IMR-90 (cell line): ENCODE measurements around the gene KCNK5. TPM values are rescaled to one million over a fixed set of nuclear protein-coding genes. Genes with fewer than 3 reads are reported as not detected.

Source experiments
- ATAC-seq: fragments of 200-7000 bp; cut with Tn5 transposase; 2 replicates; pipeline ENCODE4 v1.9.1; 2020; ENCODE audit warnings: low read depth, mild to moderate bottlenecking, moderate library complexity
- BruUV-seq: library from RNA; stranded (reverse); fragments of 400-500 nt; replicated peaks from 2 replicates; lab custom pipeline; 2021; lab: Mats Ljungman, UMichigan
- CTCF ChIA-PET: fragments of 300-600 bp; formaldehyde crosslinking; extraction: SDS; loops from one replicate; lab custom pipeline; 2021; ENCODE audit warnings: antibody characterized with exemption; lab: Yijun Ruan, JAX
- POLR2A ChIA-PET: fragments of 300-600 bp; sonication (Branson Sonifier 250); formaldehyde crosslinking; loops from one replicate; lab custom pipeline; 2022; ENCODE audit warnings: antibody characterized with exemption; ENCODE audit not compliant: unreplicated experiment; lab: Charles Lee
- DNase-seq: peaks from one replicate; pipeline ENCODE4 v3.0.0; 2013
- H2AFZ ChIP-seq: replicated peaks from 2 replicates; pipeline ENCODE3; 2013; ENCODE audit warnings: low read length, mild to moderate bottlenecking; ENCODE audit not compliant: poor library complexity
- H2AK5ac ChIP-seq: 2 replicates; pipeline ENCODE4 v1.6.1; 2013; ENCODE audit warnings: low read depth, low read length, inconsistent platforms
- H2AK9ac ChIP-seq: replicated peaks from 2 replicates; pipeline ENCODE3; 2013; ENCODE audit warnings: mild to moderate bottlenecking, low read depth, low read length, moderate library complexity; ENCODE audit not compliant: poor library complexity
- H2BK120ac ChIP-seq: 2 replicates; pipeline ENCODE4 v1.6.1; 2013; ENCODE audit warnings: low read depth, low read length, inconsistent platforms
- H2BK15ac ChIP-seq: 3 replicates; pipeline ENCODE4 v1.6.1; 2013; ENCODE audit warnings: low read depth, low read length, inconsistent platforms
- H2BK20ac ChIP-seq: 2 replicates; pipeline ENCODE4 v1.6.1; 2013; ENCODE audit warnings: low read depth, mild to moderate bottlenecking, inconsistent platforms, low read length, moderate library complexity
- H2BK5ac ChIP-seq: 2 replicates; pipeline ENCODE4 v1.6.1; 2013; ENCODE audit warnings: mild to moderate bottlenecking, low read depth, low read length, inconsistent platforms; ENCODE audit not compliant: poor library complexity, severe bottlenecking
- H3K14ac ChIP-seq: replicated peaks from 2 replicates; pipeline ENCODE4 v1.6.1; 2013; ENCODE audit warnings: low read depth, low read length, inconsistent platforms
- H3K18ac ChIP-seq: 2 replicates; pipeline ENCODE4 v1.6.1; 2013; ENCODE audit warnings: low read depth, low read length, control low read depth
- H3K23ac ChIP-seq: 2 replicates; pipeline ENCODE4 v1.6.1; 2013; ENCODE audit warnings: low read depth, low read length, inconsistent platforms
- H3K27ac ChIP-seq: 2 replicates; pipeline ENCODE4 v1.5.1; 2013; ENCODE audit warnings: mild to moderate bottlenecking, control low read depth, low read length; ENCODE audit not compliant: insufficient read depth
- H3K27me3 ChIP-seq: 2 replicates; pipeline ENCODE4 v1.6.1; 2013; ENCODE audit warnings: low read length; ENCODE audit not compliant: control insufficient read depth, insufficient read depth
- H3K36me3 ChIP-seq: 2 replicates; pipeline ENCODE4 v1.6.1; 2013; ENCODE audit warnings: low read length, mixed read lengths; ENCODE audit not compliant: control insufficient read depth, insufficient read depth
- H3K4ac ChIP-seq: 2 replicates; pipeline ENCODE4 v1.6.1; 2013; ENCODE audit warnings: low read depth, low read length, inconsistent platforms
- H3K4me1 ChIP-seq: 2 replicates; pipeline ENCODE4 v1.6.1; 2013; ENCODE audit warnings: low read length, mixed read lengths; ENCODE audit not compliant: control insufficient read depth, insufficient read depth
- H3K4me2 ChIP-seq: 2 replicates; pipeline ENCODE4 v1.6.1; 2013; ENCODE audit warnings: low read depth, mild to moderate bottlenecking, control low read depth, low read length, moderate library complexity
- H3K4me3 ChIP-seq: 2 replicates; pipeline ENCODE4 v1.5.1; 2013; ENCODE audit warnings: low read depth, mild to moderate bottlenecking, control low read depth, low read length, moderate library complexity; ENCODE audit not compliant: insufficient read depth
- H3K56ac ChIP-seq: 2 replicates; pipeline ENCODE4 v1.6.1; 2013; ENCODE audit warnings: low read length, inconsistent platforms; ENCODE audit not compliant: insufficient read depth; ENCODE audit errors: extremely low read depth
- H3K79me1 ChIP-seq, 2 experiments: 2 replicates each; pipeline ENCODE4 v1.6.1; 2013; ENCODE audit warnings: low read length in 2 of 2, inconsistent platforms in 1 of 2, low read depth in 1 of 2
- H3K9ac ChIP-seq: 2 replicates; pipeline ENCODE4 v1.6.1; 2013; ENCODE audit warnings: low read depth, low read length, control low read depth
- H3K9me1 ChIP-seq: 2 replicates; pipeline ENCODE4 v1.6.1; 2013; ENCODE audit warnings: low read length, inconsistent platforms; ENCODE audit not compliant: insufficient read depth
- H3K9me3 ChIP-seq: 2 replicates; pipeline ENCODE4 v1.6.1; 2013; ENCODE audit warnings: low read length; ENCODE audit not compliant: control insufficient read depth, insufficient read depth
- H4K20me1 ChIP-seq: 2 replicates; pipeline ENCODE4 v1.6.1; 2013; ENCODE audit warnings: low read length, inconsistent platforms; ENCODE audit not compliant: insufficient read depth
- H4K5ac ChIP-seq: 2 replicates; pipeline ENCODE4 v1.6.1; 2013; ENCODE audit warnings: mild to moderate bottlenecking, low read depth, low read length, control low read depth
- H4K8ac ChIP-seq, 2 experiments: 2 replicates each; pipeline ENCODE4 v1.6.1; 2013; ENCODE audit warnings: low read depth in 2 of 2, low read length in 2 of 2, control low read depth in 1 of 2, inconsistent platforms in 1 of 2
- H4K91ac ChIP-seq: 2 replicates; pipeline ENCODE4 v1.6.1; 2013; ENCODE audit warnings: low read depth, low read length, inconsistent platforms; ENCODE audit not compliant: insufficient read depth
- CEBPB ChIP-seq: IDR thresholded peaks from 2 replicates; pipeline ENCODE4 v1.6.1; 2012; ENCODE audit warnings: low read depth, low read length, improper control_type of control experiment
- FOS ChIP-seq: fragments of 150-350 bp; IDR thresholded peaks from 2 replicates; pipeline ENCODE4 v1.6.1; 2016; ENCODE audit warnings: low read depth, low read length
- MAFK ChIP-seq: IDR thresholded peaks from 2 replicates; pipeline ENCODE4 v1.6.1; 2012; ENCODE audit warnings: low read depth, low read length, improper control_type of control experiment
- MAZ ChIP-seq: IDR thresholded peaks from 2 replicates; pipeline ENCODE4 v1.6.1; 2012; ENCODE audit warnings: low read depth, mild to moderate bottlenecking, low read length, improper control_type of control experiment, moderate library complexity, borderline replicate concordance
- MXI1 ChIP-seq: IDR thresholded peaks from 2 replicates; pipeline ENCODE4 v1.6.1; 2012; ENCODE audit warnings: low read depth, mild to moderate bottlenecking, low read length, moderate library complexity, borderline replicate concordance
- NFE2L2 ChIP-seq: fragments of 150-350 bp; IDR thresholded peaks from 2 replicates; pipeline ENCODE4 v1.6.1; 2016; ENCODE audit warnings: low read depth, mild to moderate bottlenecking, low read length
- POLR2A ChIP-seq: IDR thresholded peaks from 2 replicates; pipeline ENCODE4 v1.6.1; 2012; ENCODE audit warnings: mild to moderate bottlenecking, low read depth, low read length
- RAD21 ChIP-seq: IDR thresholded peaks from 2 replicates; pipeline ENCODE4 v1.6.1; 2012; ENCODE audit warnings: low read length, improper control_type of control experiment
- RCOR1 ChIP-seq: IDR thresholded peaks from 2 replicates; pipeline ENCODE4 v1.6.1; 2012; ENCODE audit warnings: mild to moderate bottlenecking, low read length, improper control_type of control experiment; ENCODE audit not compliant: insufficient replicate concordance
- SMC3 ChIP-seq: fragments of 150-350 bp; IDR thresholded peaks from 2 replicates; pipeline ENCODE4 v1.6.1; 2016; ENCODE audit warnings: low read depth, mild to moderate bottlenecking, antibody characterized with exemption, low read length, moderate library complexity
- USF2 ChIP-seq: fragments of 150-350 bp; IDR thresholded peaks from 2 replicates; pipeline ENCODE4 v1.6.1; 2017; ENCODE audit warnings: mild to moderate bottlenecking, antibody characterized with exemption, low read length, low read depth
- WGBS, 2 experiments: methylation state at CpG; one replicate each; pipeline versions ENCODE4 v1.1.5 to v1.1.7; 2013; ENCODE audit warnings: missing lambda C conversion rate in 2 of 2; ENCODE audit not compliant: insufficient read length in 1 of 2; ENCODE audit errors: extremely low coverage in 2 of 2; 5-methylcytosine and 5-hydroxymethylcytosine counted together
- dilution Hi-C: fragments of 300-500 bp; cut with HindIII; formaldehyde crosslinking; loops from one replicate; pipeline ENCODE4 v1.14.3; 2018; ENCODE audit warnings: low sequenced_read_pairs; ENCODE audit not compliant: unreplicated experiment
- in situ Hi-C: fragments of 300-500 bp; cut with MboI; formaldehyde crosslinking; loops from 3 replicates; pipeline ENCODE4 v1.14.3; 2019; ENCODE audit warnings: low sequenced_read_pairs, inconsistent platforms, mixed read lengths
- intact Hi-C: fragments of 100-400 bp; cut with micrococcal nuclease; formaldehyde crosslinking; loops from 2 replicates; pipeline ENCODE4 v1.10.0; 2022
- polyA plus RNA-seq, 3 experiments: library from polyadenylated mRNA; depleted of rRNA; stranded (reverse); fragments of >200 nt; gene quantifications; 2 replicates each; pipeline ENCODE4 v1.2.3, GENCODE V29; 2012; ENCODE audit warnings: low replicate concordance in 1 of 3
- total RNA-seq: library from RNA; depleted of rRNA; stranded (reverse); fragments of >200 nt; gene quantifications from 2 replicates; pipeline ENCODE4 v1.2.3, GENCODE V29; 2012

KCNK5 gene
- total and polyA plus RNA-seq, 2 of the 4 experiments (the other 2 are of a cell fraction), result not detected

- intact Hi-C loops, result no loop called here
- Histone ChIP-seq H3K79me1 (no peaks in the 10 kb centered on the region), H2BK5ac (no peak overlapping the region), H4K5ac (no peak overlapping the region), H3K18ac (no peak overlapping the region), H2AK5ac (no peak overlapping the region), H4K20me1 (no peaks in the 10 kb centered on the region), H3K56ac (no peak overlapping the region), H3K4me2 (no peak overlapping the region), H2BK15ac (no peak overlapping the region), H2AFZ (no peak overlapping the region), H4K91ac (no peak overlapping the region), H3K9me3 (no peaks in the 10 kb centered on the region), H2AK9ac (no peak overlapping the region), H3K27ac (no peak overlapping the region), H3K4me3 (no peak overlapping the region), H2BK120ac (no peak overlapping the region), H2BK20ac (no peak overlapping the region), H3K14ac (no peak overlapping the region), H3K9me1 (no peaks in the 10 kb centered on the region), H3K4ac (no peak overlapping the region), H3K27me3 (no peaks in the 10 kb centered on the region), H3K36me3 (no peaks in the 10 kb centered on the region), H4K8ac (no peak overlapping the region), H3K23ac (no peak overlapping the region), H3K4me1 (no peaks in the 10 kb centered on the region), H3K9ac (no peak overlapping the region)
- POLR2A ChIA-PET, result no interaction called here
- TF ChIP-seq MAZ (no peak), NFE2L2 (no peak), RAD21 (no peak), RCOR1 (no peak), USF2 (no peak), CEBPB (no peak), SMC3 (no peak), MAFK (no peak), FOS (no peak), MXI1 (no peak), POLR2A (no peak)
- dilution Hi-C loops, result no loop called here
- in situ Hi-C loops, result no loop called here
- CTCF ChIA-PET, result no interaction called here
- WGBS, 2 experiments, result no CpG with 5 or more reads among the region's 5 CpGs
- no TSS peak for BruUV-seq
- ATAC-seq, result no peak
- DNase-seq, result no peak
Observed at GRCh38 chr6:39218868-39219567, 10.3 kb downstream of the KCNK5 start.
